KBM-7 (cell line): Measurements from ENCODE around the gene ZNF44.

Source experiments
- DNase-seq: peaks from one replicate; pipeline ENCODE4 v3.0.0-alpha.2; 2015
- in situ Hi-C: fragments of 300-500 bp; cut with MboI; formaldehyde crosslinking; loops from 2 replicates; pipeline ENCODE4 v1.14.3; 2020; ENCODE audit warnings: low sequenced_read_pairs, low pct_unique_long_range_greater_than_20kb, mixed read lengths

Gene ZNF44

DNA sequence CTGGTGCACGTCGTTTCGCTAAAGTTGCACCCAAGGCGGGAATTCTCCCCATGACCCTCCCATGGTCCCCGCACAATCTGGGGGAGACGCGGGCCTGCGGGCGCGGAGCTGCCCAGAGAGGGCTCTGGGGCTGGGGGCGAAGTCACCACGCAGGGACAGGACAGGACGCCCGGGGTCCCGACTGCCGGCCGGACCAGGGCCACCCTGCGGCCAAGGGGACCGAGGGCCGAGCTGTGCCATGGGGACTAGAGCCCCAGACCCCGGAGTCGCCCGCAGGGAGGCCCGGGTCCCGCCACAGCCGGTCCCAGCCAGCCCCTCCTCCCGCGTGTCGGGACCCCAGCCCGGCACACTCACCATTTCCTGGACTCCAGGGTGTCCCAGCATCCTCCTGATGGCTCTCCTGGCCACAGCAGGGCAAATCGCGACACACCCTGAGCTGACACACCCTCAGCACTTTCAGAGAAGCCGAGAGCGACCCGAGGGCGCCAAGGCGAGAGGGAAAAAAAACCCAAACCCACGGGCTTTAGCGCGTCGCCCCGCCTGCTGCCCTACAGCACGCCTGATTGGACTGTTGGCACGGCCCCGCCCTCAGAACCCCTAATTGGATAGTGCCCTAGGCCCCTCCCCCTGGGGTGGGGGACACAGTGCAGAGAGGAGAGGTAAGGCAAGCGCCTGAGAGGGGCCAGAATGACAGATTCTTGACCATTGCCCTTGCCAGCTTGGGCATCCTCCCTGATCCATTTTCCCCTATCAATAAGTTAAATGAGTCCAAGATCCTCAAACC lies 28.6 kb downstream of the ZNF44 start:
- in situ Hi-C loops = no loop called here
- DNase-seq = no peak

DNA sequence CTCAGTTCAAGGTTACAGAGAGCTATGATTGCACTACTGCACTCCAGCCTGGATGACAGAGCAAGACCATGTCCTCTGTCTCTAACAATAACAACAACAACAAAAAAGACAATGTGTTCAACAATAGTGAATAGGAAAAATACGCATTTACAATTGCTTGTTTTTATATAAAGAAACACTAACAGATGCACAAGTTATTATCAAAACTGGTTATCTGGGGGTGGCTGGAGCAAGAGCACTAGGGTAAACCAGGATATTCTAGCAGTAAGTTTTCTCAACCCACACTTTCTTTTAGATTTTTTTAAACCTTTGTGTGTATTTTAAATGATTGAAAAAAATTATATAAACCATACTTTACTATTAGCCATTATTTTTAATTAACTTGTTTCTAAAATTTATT lies 33.1 kb downstream of the ZNF44 start:
- in situ Hi-C loops = no loop called here
- no peak for DNase-seq

GRCh38 chr19:12260861-12261260 lies 33.8 kb downstream of the ZNF44 start:
- no peak for DNase-seq
- in situ Hi-C loops = no loop called here

GRCh38 chr19:12260236-12260635 lies 34.4 kb downstream of the ZNF44 start:
- in situ Hi-C loops = no loop called here
- DNase-seq = no peak

DNA sequence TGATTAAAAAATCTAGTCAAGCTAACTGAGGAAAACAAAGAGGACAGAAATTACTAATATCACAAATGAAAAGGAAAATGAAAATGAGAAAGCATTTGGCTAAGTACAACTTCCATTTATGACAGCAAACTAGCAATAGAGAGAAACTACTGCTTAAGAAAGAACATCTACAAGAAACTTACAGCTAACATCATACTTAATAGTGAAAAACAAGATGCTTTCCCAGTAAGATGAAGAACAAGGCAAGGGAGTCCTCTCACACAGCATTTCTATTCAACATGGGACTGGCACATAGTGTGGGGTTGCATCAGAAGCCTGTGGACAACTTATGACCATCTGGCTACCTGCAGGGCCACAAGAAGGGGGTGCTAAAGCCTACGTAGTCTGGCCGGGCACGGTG lies 39.3 kb downstream of the ZNF44 start:
- no peak for DNase-seq
- in situ Hi-C loops = no loop called here

DNA sequence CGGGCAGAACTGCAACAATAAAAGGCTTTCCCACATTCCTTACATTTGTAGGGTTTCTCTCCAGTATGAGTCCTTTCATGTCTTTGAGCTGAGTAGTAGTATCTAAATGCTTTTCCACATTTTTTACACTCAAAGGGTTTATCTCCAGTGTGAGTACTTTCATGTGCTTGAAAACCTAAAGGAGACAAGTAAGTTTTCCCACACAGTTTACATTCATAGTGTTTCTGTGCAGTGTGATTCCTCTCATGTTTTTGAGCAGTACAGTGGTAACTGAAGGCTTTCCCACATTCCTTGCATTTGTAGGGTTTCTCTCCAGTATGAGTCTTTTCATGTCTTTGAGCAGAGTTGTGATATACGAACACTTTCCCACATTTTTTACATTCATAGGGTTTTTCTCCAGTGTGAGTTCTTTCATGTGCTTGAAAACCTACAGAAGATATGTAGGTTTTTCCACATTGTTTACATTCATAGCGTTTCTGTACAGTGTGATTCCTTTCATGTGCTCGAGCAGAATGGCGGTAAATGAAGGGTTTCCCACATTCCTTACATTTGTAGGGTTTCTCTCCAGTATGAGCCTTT lies 47.0 kb downstream of the ZNF44 start:
- in situ Hi-C loops = no loop called here
- DNase-seq = peak; percentile 5

- peak; percentile 19 for DNase-seq
- in situ Hi-C loops = no loop called here
Measured at GRCh38 chr19:12244370-12244769, 50.3 kb downstream of the ZNF44 start.

DNA sequence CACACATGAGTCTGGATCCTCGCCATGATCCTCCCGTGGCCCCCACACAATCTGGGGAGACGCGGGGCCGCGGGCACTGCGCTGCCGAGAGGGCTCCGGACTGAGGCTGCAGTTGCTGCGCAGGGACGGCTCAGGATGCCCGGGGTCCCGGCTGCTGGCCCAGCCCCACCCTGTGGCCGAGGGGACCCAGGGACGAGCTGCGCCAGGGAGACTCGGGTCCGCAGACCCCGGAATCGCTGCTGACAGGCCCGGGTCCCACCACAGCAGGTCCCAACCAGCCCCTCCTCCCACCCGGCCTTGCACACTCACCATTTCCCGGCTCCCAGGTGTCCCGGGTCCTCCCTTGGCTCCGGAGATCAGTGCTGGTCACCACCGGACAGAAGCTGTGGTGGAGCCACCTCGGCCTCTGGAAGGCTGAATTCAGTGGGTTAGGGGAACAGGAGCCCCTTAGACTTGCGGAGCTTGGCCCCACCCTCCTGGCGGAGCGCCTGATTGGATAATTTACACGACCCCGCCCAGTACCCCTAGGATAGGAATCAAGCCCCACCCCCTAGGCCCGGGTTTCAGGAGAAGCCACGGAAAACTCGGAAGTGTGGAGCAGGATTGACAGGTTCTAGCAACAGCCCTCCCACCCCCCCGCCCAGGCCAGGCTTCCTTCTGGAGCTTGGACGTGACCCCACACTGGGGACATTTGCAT lies 57.4 kb downstream of the ZNF44 start:
- in situ Hi-C loops = no loop called here
- no peak for DNase-seq

- in situ Hi-C loops = no loop called here
- no peak for DNase-seq
Measured at GRCh38 chr19:12232961-12233360, 61.7 kb downstream of the ZNF44 start.

GRCh38 chr19:12230751-12231733 lies 63.6 kb downstream of the ZNF44 start:
- no peak for DNase-seq
- in situ Hi-C loops = no loop called here

GRCh38 chr19:12229990-12230389 lies 64.7 kb downstream of the ZNF44 start:
- in situ Hi-C loops = no loop called here
- DNase-seq = no peak

GRCh38 chr19:12224676-12225075 lies 70.0 kb downstream of the ZNF44 start:
- in situ Hi-C loops = no loop called here
- DNase-seq = no peak

DNA sequence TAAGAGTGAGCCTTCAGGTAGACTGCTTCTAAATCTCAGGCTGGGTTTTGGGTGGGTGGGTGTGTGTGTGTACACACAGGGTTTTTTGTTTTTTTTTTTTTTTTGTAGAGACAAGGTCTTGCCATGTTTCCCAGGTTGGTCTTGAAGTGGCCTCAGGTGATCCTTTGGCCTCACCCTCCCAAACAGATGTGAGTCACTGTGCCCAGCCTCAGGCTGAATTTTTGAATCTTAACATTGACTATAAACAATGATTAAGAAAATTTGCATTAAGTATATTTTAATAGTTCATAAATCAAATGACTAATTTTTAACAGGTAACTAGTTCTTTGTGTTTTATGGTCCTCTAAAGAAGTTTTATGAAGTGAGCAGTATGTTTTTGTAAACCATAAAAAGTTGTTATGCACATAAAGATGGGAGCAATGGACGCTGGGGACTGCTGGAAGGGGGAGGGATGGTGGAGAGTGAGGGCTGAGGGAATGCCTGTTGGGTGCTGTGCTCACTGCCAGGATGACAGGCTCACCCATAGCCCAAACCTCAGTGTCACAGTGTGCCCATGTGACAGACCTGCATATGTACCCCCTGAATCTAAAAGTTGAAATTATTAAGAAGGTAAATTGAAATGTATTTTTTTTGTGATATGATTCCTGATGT lies 71.6 kb downstream of the ZNF44 start:
- DNase-seq = no peak
- in situ Hi-C loops = no loop called here
